CD14-positive monocyte (primary cell): ENCODE results near the gene RNF141. TPM values are rescaled to one million over a fixed set of nuclear protein-coding genes. Genes with fewer than 3 reads are reported as not detected.

Source experiments
- DNase-seq, 3 donors: peaks; one replicate each; pipeline ENCODE4 v3.0.0-alpha.2; 2011 to 2022
- H2AFZ ChIP-seq: 2 replicates; pipeline ENCODE4 v1.6.0; 2012; ENCODE audit warnings: mild to moderate bottlenecking, low read depth, low read length, inconsistent platforms; ENCODE audit not compliant: insufficient read depth, poor library complexity, severe bottlenecking
- H3K27ac ChIP-seq, 2 donors: 1 replicate in 1 of 2; 2 replicates in 1 of 2; pipeline ENCODE4 v1.5.1; 2012 to 2013; ENCODE audit warnings: low read length in 2 of 2, control low read depth in 1 of 2, inconsistent platforms in 1 of 2, low read depth in 1 of 2, mild to moderate bottlenecking in 1 of 2
- H3K27me3 ChIP-seq, 2 donors: one replicate each; pipeline versions ENCODE4 v1.6.0 to v1.6.1; 2011 to 2013; ENCODE audit warnings: low read length in 2 of 2; ENCODE audit not compliant: control insufficient read depth in 2 of 2, insufficient read depth in 2 of 2
- H3K36me3 ChIP-seq, 2 donors: replicated peaks in 1 of 2; 1 replicate in 1 of 2; 2 replicates in 1 of 2; pipeline versions ENCODE4 v1.5.1 to v1.6.1; 2012 to 2013; ENCODE audit warnings: low read length in 2 of 2, control low read depth in 1 of 2, inconsistent platforms in 1 of 2, mild to moderate bottlenecking in 1 of 2; ENCODE audit not compliant: insufficient read depth in 2 of 2, control insufficient read depth in 1 of 2
- H3K4me1 ChIP-seq, 2 donors: 1 replicate in 1 of 2; 2 replicates in 1 of 2; pipeline versions ENCODE4 v1.5.1 to v1.6.1; 2012 to 2013; ENCODE audit warnings: low read length in 2 of 2, control low read depth in 1 of 2, inconsistent platforms in 1 of 2, mild to moderate bottlenecking in 1 of 2, moderate library complexity in 1 of 2; ENCODE audit not compliant: insufficient read depth in 2 of 2, control insufficient read depth in 1 of 2
- H3K4me2 ChIP-seq: replicated peaks from 2 replicates; pipeline ENCODE3; 2012; ENCODE audit warnings: low read length, moderate library complexity, mild to moderate bottlenecking; ENCODE audit not compliant: poor library complexity, severe bottlenecking; ENCODE audit errors: extremely low read depth
- H3K4me3 ChIP-seq, 3 experiments: fragments of 200-600 bp in 1 of 3; sonication (generic) in 1 of 3; replicated peaks in 1 of 3; 1 replicate in 2 of 3; 2 replicates in 1 of 3; pipeline ENCODE4 v1.5.1; 2011 to 2013; ENCODE audit warnings: low read length in 3 of 3, mild to moderate bottlenecking in 3 of 3, control low read depth in 2 of 3, low read depth in 2 of 3, inconsistent platforms in 1 of 3, moderate library complexity in 1 of 3
- H3K79me2 ChIP-seq: 2 replicates; pipeline ENCODE4 v1.6.0; 2012; ENCODE audit warnings: mild to moderate bottlenecking, control low read depth, inconsistent platforms, low read length, moderate library complexity; ENCODE audit not compliant: insufficient read depth
- H3K9ac ChIP-seq: 2 replicates; pipeline ENCODE4 v1.6.0; 2017; ENCODE audit warnings: low read length, mild to moderate bottlenecking; ENCODE audit not compliant: insufficient read depth, poor library complexity, severe bottlenecking
- H3K9me3 ChIP-seq, 2 donors: replicated peaks in 1 of 2; 1 replicate in 1 of 2; 2 replicates in 1 of 2; pipeline versions ENCODE4 v1.5.1 to v1.6.1; 2012 to 2013; ENCODE audit warnings: low read length in 2 of 2, control low read depth in 1 of 2; ENCODE audit not compliant: control insufficient read depth in 1 of 2, insufficient read depth in 1 of 2
- H4K20me1 ChIP-seq: 2 replicates; pipeline ENCODE4 v1.6.0; 2012; ENCODE audit warnings: mild to moderate bottlenecking, low read length, control low read depth, moderate library complexity; ENCODE audit not compliant: insufficient read depth
- H3K27ac Mint-ChIP-seq, 7 donors: one replicate each; pipeline ENCODE4 v1.8.0; 2020; ENCODE audit warnings: mild to moderate bottlenecking in 7 of 7, mixed read lengths in 7 of 7, moderate library complexity in 6 of 7, inconsistent platforms in 2 of 7
- H3K27me3 Mint-ChIP-seq, 3 donors: one replicate each; pipeline ENCODE4 v1.8.0; 2021 to 2022; ENCODE audit warnings: low read depth in 3 of 3, mild to moderate bottlenecking in 3 of 3, mixed read lengths in 3 of 3, moderate library complexity in 3 of 3, inconsistent platforms in 1 of 3
- H3K36me3 Mint-ChIP-seq, 2 donors: one replicate each; pipeline ENCODE4 v1.8.0; 2020; ENCODE audit warnings: mixed read lengths in 2 of 2, inconsistent platforms in 1 of 2, mild to moderate bottlenecking in 1 of 2
- H3K4me1 Mint-ChIP-seq: one replicate; pipeline ENCODE4 v1.8.0; 2020; ENCODE audit warnings: mild to moderate bottlenecking, mixed read lengths
- H3K4me3 Mint-ChIP-seq, 2 donors: one replicate each; pipeline ENCODE4 v1.8.0; 2020; ENCODE audit warnings: mild to moderate bottlenecking in 2 of 2, mixed read lengths in 2 of 2, moderate library complexity in 1 of 2
- H3K9me3 Mint-ChIP-seq, 7 donors: one replicate each; pipeline ENCODE4 v1.8.0; 2020 to 2022; ENCODE audit warnings: mixed read lengths in 7 of 7, mild to moderate bottlenecking in 6 of 7, moderate library complexity in 6 of 7, inconsistent platforms in 2 of 7
- WGBS: methylation state at CpG from one replicate; pipeline ENCODE4 v1.1.5; 2013; ENCODE audit warnings: missing lambda C conversion rate; ENCODE audit not compliant: insufficient coverage; 5-methylcytosine and 5-hydroxymethylcytosine counted together
- intact Hi-C, 2 donors: fragments of 100-400 bp; cut with micrococcal nuclease; formaldehyde crosslinking; loops; one replicate each; pipeline versions ENCODE4 v1.15.0 to v1.15.1; 2023
- polyA plus RNA-seq, 3 donors: library from polyadenylated mRNA; depleted of rRNA in 1 of 3; unstranded in 2 of 3; stranded (reverse) in 1 of 3; fragments of 300-500 nt in 2 of 3; fragments of >200 nt in 1 of 3; fragmentation: Illumina TruSeq in 2 of 3; gene quantifications; 1 replicate in 2 of 3; 2 replicates in 1 of 3; pipeline ENCODE4 v1.2.3, GENCODE V29; 2012 to 2021
- TF ChIP-seq, protein P1 (sequence below): fragments of 200-600 bp; IDR thresholded peaks from one replicate; pipeline ENCODE4 v1.8.0; 2022; ENCODE audit warnings: antibody characterized with exemption, mild to moderate bottlenecking

Gene RNF141
- polyA plus RNA-seq, 3 donors, result 19.7 to 114 (median 98.3) TPM

DNA sequence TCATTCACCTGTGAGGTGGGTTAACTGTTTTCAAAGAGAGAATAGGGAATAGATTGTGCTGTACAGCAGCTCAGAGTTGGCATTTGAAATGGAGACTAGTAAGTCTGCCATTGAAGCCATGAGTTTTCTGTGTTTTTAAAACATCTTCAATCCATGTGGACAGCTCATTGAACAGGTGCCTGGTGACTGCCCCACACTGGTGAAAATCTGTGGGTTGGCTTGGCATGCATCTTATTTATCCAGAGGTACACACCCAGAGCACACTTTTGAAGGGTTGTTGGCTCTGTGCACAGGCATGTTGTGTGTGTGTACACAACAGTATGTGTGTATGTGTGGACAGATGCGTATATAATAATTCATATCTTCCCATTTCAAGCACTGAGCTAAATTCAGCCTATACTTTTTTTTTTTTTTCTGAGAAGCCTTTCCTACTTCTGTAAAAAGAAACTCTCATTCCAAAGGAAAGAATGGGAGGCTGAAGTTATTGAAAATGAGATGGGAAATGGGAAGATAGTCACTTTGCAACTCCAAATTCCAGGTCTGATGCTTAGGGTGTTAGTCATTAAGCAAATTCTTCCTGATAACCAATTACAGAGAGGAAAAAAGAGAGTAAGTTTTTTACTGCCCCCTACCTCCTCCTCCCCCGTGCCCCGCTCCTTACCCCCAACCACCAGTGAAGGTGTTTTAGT is 34.5 kb upstream of the RNF141 start:
- H3K36me3 ChIP-seq, result peaks cover 6 to 15% of the 10 kb centered on the region in 2 donors
- peaks cover 29% of the 10 kb centered on the region for H3K4me1 Mint-ChIP-seq
- H3K4me3 ChIP-seq, result no peak overlapping the region
- H3K9me3 Mint-ChIP-seq, result peaks cover 0 to 2% (median 0%) of the 10 kb centered on the region in 7 donors
- intact Hi-C loops, result no loop called here
- H3K4me3 Mint-ChIP-seq, result no peak overlapping the region
- H3K27me3 Mint-ChIP-seq, result peaks cover 1 to 5% (median 2%) of the 10 kb centered on the region in 3 donors
- H3K36me3 Mint-ChIP-seq, result peaks cover 27 to 40% of the 10 kb centered on the region in 2 donors
- H3K27ac Mint-ChIP-seq, result no peak overlapping the region
- no peaks in the 10 kb centered on the region for H3K79me2 ChIP-seq
- H4K20me1 ChIP-seq, result no peaks in the 10 kb centered on the region
- H3K27ac ChIP-seq, result no peak overlapping the region
- DNase-seq, result no peak
- no peak overlapping the region for H2AFZ ChIP-seq
- WGBS, result no CpG with 5 or more reads among the region's 3 CpGs
- H3K27me3 ChIP-seq, result no peaks in the 10 kb centered on the region
- no peak overlapping the region for H3K9ac ChIP-seq
- no peaks in the 10 kb centered on the region for H3K9me3 ChIP-seq
- no peak overlapping the region for H3K4me2 ChIP-seq
- peaks cover 22 to 23% of the 10 kb centered on the region in 2 donors for H3K4me1 ChIP-seq
- TF ChIP-seq, protein P1, sequence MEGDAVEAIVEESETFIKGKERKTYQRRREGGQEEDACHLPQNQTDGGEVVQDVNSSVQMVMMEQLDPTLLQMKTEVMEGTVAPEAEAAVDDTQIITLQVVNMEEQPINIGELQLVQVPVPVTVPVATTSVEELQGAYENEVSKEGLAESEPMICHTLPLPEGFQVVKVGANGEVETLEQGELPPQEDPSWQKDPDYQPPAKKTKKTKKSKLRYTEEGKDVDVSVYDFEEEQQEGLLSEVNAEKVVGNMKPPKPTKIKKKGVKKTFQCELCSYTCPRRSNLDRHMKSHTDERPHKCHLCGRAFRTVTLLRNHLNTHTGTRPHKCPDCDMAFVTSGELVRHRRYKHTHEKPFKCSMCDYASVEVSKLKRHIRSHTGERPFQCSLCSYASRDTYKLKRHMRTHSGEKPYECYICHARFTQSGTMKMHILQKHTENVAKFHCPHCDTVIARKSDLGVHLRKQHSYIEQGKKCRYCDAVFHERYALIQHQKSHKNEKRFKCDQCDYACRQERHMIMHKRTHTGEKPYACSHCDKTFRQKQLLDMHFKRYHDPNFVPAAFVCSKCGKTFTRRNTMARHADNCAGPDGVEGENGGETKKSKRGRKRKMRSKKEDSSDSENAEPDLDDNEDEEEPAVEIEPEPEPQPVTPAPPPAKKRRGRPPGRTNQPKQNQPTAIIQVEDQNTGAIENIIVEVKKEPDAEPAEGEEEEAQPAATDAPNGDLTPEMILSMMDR, result no peak

DNA sequence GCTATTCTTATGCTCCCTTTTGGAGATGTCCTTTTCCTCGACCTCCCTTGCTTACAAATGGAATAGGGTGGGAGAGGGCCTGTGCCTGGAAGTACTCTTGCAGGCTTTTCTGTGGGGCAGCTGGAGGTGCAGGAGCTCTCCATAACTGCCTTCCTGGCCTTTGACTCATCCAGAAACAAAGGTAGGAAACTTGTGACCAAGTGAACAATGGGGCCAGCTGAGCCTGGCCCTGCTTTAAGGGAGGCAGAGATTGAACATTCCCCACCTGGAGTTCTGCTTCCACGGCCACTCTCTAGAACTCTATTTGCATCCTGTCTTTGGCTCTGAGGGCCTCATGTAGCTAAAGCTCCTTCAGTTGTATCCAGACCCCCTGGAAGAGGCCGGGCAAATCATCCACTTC is 32.6 kb upstream of the RNF141 start:
- Mint-ChIP-seq H3K4me3 (no peak overlapping the region), H3K36me3 (peaks cover 14 to 25% of the 10 kb centered on the region in 2 donors), H3K4me1 (peaks cover 14% of the 10 kb centered on the region), H3K9me3 (no peaks in the 10 kb centered on the region), H3K27me3 (peaks cover 2 to 5% (median 4%) of the 10 kb centered on the region in 3 donors), H3K27ac (peak overlapping the region in 1 of 7 donors; percentile 42)
- WGBS, result 100% methylated on average over 2 of the region's 3 CpGs
- DNase-seq, result no peak
- Histone ChIP-seq H3K79me2 (no peaks in the 10 kb centered on the region), H3K4me3 (no peak overlapping the region), H3K36me3 (peaks cover 6 to 15% of the 10 kb centered on the region in 2 donors), H3K27ac (no peak overlapping the region), H3K4me2 (no peak overlapping the region), H3K9ac (no peak overlapping the region), H3K9me3 (no peaks in the 10 kb centered on the region), H2AFZ (no peak overlapping the region), H3K4me1 (peaks cover 2 to 7% of the 10 kb centered on the region in 2 donors), H3K27me3 (no peaks in the 10 kb centered on the region), H4K20me1 (no peaks in the 10 kb centered on the region)
- TF ChIP-seq, protein P1, result no peak
- intact Hi-C loops, result no loop called here
